ENCODE measurements around the gene STAT5B.
A peak's percentile ranks its signal among the peaks of the same experiment; 100 is the strongest.

The STAT5B gene

GRCh38 chr17:42155614-42156045, 120.6 kb downstream of the STAT5B start:
- peak overlapping the region; percentile 61 for H3K4me3 ChIP-seq (ENCODE audit: low read depth, low read length)
- TF ChIP-seq, protein P1, sequence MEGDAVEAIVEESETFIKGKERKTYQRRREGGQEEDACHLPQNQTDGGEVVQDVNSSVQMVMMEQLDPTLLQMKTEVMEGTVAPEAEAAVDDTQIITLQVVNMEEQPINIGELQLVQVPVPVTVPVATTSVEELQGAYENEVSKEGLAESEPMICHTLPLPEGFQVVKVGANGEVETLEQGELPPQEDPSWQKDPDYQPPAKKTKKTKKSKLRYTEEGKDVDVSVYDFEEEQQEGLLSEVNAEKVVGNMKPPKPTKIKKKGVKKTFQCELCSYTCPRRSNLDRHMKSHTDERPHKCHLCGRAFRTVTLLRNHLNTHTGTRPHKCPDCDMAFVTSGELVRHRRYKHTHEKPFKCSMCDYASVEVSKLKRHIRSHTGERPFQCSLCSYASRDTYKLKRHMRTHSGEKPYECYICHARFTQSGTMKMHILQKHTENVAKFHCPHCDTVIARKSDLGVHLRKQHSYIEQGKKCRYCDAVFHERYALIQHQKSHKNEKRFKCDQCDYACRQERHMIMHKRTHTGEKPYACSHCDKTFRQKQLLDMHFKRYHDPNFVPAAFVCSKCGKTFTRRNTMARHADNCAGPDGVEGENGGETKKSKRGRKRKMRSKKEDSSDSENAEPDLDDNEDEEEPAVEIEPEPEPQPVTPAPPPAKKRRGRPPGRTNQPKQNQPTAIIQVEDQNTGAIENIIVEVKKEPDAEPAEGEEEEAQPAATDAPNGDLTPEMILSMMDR (conservative IDR thresholded peaks at IDR 0.05; ENCODE audit: low read depth, low read length), result no peak
- DNase-seq (ENCODE audit: low read depth), result peak; percentile 23

GRCh38 chr17:42153919-42154742, 122.1 kb downstream of the STAT5B start:
- peak; percentile 46 for DNase-seq (ENCODE audit: low read depth)
- TF ChIP-seq, protein P1 (conservative IDR thresholded peaks at IDR 0.05; ENCODE audit: low read depth, low read length), result no peak
- H3K4me3 ChIP-seq (ENCODE audit: low read depth, low read length), result peak overlapping the region; percentile 99
